GM23248 (cell line): Measurements from ENCODE around the gene NUTF2.

Source experiments
- EZH2 ChIP-seq: fragments of 200-600 bp; sonication (generic); IDR thresholded peaks from 2 replicates; pipeline ENCODE4 v1.6.1; 2018; ENCODE audit warnings: antibody characterized with exemption, mild to moderate bottlenecking; ENCODE audit not compliant: insufficient read depth, poor library complexity, severe bottlenecking
- EZH2phosphoT487 ChIP-seq: fragments of 200-600 bp; sonication (generic); IDR thresholded peaks from 2 replicates; pipeline ENCODE4 v1.6.1; 2018; ENCODE audit warnings: antibody characterized with exemption, moderate library complexity, mild to moderate bottlenecking, low read depth; ENCODE audit not compliant: insufficient read depth

GRCh38 chr16:67801883-67802282 lies 44.9 kb upstream of the NUTF2 start:
- TF ChIP-seq EZH2 = no peak
- no peak for TF ChIP-seq EZH2phosphoT487
